Left ventricle myocardium inferior (tissue), 1 donor: ENCODE data around the gene SELP. TPM values are rescaled to one million over a fixed set of nuclear protein-coding genes. Genes with fewer than 3 reads are reported as not detected.

ENCODE experiments used
- DNase-seq: peaks from one replicate; pipeline ENCODE4 v3.0.0-alpha.2; 2020
- H3K27ac ChIP-seq: fragments of 200-600 bp; replicated peaks from 2 replicates; pipeline ENCODE4 v1.8.0; 2021
- H3K27me3 ChIP-seq: fragments of 200-600 bp; 2 replicates; pipeline ENCODE4 v1.8.0; 2021; ENCODE audit warnings: low read depth
- H3K36me3 ChIP-seq: fragments of 200-600 bp; 2 replicates; pipeline ENCODE4 v1.8.0; 2021
- H3K4me1 ChIP-seq: fragments of 200-600 bp; 2 replicates; pipeline ENCODE4 v1.8.0; 2021
- H3K4me3 ChIP-seq: fragments of 200-600 bp; 2 replicates; pipeline ENCODE4 v1.8.0; 2021; ENCODE audit warnings: mild to moderate bottlenecking, moderate library complexity
- H3K9me3 ChIP-seq: fragments of 200-600 bp; replicated peaks from 2 replicates; pipeline ENCODE4 v1.8.0; 2021
- CTCF ChIP-seq: fragments of 200-600 bp; IDR thresholded peaks from 2 replicates; pipeline ENCODE4 v1.8.0; 2021; ENCODE audit warnings: antibody characterized with exemption, mild to moderate bottlenecking, borderline replicate concordance
- intact Hi-C: fragments of 100-400 bp; cut with micrococcal nuclease; formaldehyde crosslinking; loops from one replicate; pipeline ENCODE4 v1.11.0; 2022
- total RNA-seq: library from RNA; stranded (reverse); fragmentation: NEBNext Ultra II Directional; extraction: Animal tissue kit (Norgen Biotek cat#: 25700); gene quantifications from one replicate; pipeline ENCODE4 v1.2.1, GENCODE V29; 2021
- donor health status: DM: no; HTN: yes; CAD: no; lungs with severe emphysema.

SELP gene
- total RNA-seq, 1 donor from 2014 or later, result 10.9 TPM

GRCh38 chr1:169610108-169610507 is 19.8 kb downstream of the SELP start:
- peaks cover 6% of the 10 kb centered on the region for H3K27me3 ChIP-seq
- H3K4me1 ChIP-seq, result peaks cover 16% of the 10 kb centered on the region
- TF ChIP-seq CTCF, result no peak
- no peaks in the 10 kb centered on the region for H3K36me3 ChIP-seq
- peak overlapping the region; percentile 42 for H3K27ac ChIP-seq
- no peak overlapping the region for H3K4me3 ChIP-seq
- no peaks in the 10 kb centered on the region for H3K9me3 ChIP-seq
- intact Hi-C loops, result no loop called here
- DNase-seq, result no peak

GRCh38 chr1:169608226-169608625 is 21.7 kb downstream of the SELP start:
- no peak for TF ChIP-seq CTCF
- no peaks in the 10 kb centered on the region for H3K36me3 ChIP-seq
- DNase-seq, result no peak
- H3K27me3 ChIP-seq, result no peaks in the 10 kb centered on the region
- H3K27ac ChIP-seq, result no peak overlapping the region
- H3K4me1 ChIP-seq, result peaks cover 16% of the 10 kb centered on the region
- intact Hi-C loops, result loop anchor here (10.0 kb wide), 1 partner anchor 197 kb away; no protein-coding TSS in a partner anchor
- no peaks in the 10 kb centered on the region for H3K9me3 ChIP-seq
- no peak overlapping the region for H3K4me3 ChIP-seq

GRCh38 chr1:169604781-169605560 is 25.0 kb downstream of the SELP start:
- H3K4me1 ChIP-seq, result peaks cover 7% of the 10 kb centered on the region
- no peaks in the 10 kb centered on the region for H3K27me3 ChIP-seq
- H3K4me3 ChIP-seq, result no peak overlapping the region
- DNase-seq, result peak; percentile 18
- intact Hi-C loops, result loop anchor here (5.0 to 10.0 kb wide), 2 partner anchors 107 to 200 kb away; partner anchors contain the start of gene SELL
- TF ChIP-seq CTCF, result no peak
- H3K36me3 ChIP-seq, result no peaks in the 10 kb centered on the region
- no peaks in the 10 kb centered on the region for H3K9me3 ChIP-seq
- H3K27ac ChIP-seq, result no peak overlapping the region

GRCh38 chr1:169601096-169601881 is 28.6 kb downstream of the SELP start:
- intact Hi-C loops, result loop anchor here (5.0 to 10.0 kb wide), 2 partner anchors 111 to 204 kb away; partner anchors contain the start of gene SELL
- peak; percentile 64 for TF ChIP-seq CTCF

GRCh38 chr1:169595764-169596711 is 33.9 kb downstream of the SELP start:
- no peaks in the 10 kb centered on the region for H3K4me1 ChIP-seq
- H3K27ac ChIP-seq, result no peak overlapping the region
- intact Hi-C loops, result no loop called here
- no peak overlapping the region for H3K4me3 ChIP-seq
- H3K9me3 ChIP-seq, result no peaks in the 10 kb centered on the region
- no peaks in the 10 kb centered on the region for H3K36me3 ChIP-seq
- DNase-seq, result no peak
- no peaks in the 10 kb centered on the region for H3K27me3 ChIP-seq
- TF ChIP-seq CTCF, result no peak

More at GRCh38 chr1:169601096-169601881, 28.6 kb downstream of the SELP start:
- Histone ChIP-seq H3K9me3 (no peaks in the 10 kb centered on the region), H3K4me3 (no peak overlapping the region), H3K27me3 (no peaks in the 10 kb centered on the region), H3K27ac (no peak overlapping the region), H3K36me3 (no peaks in the 10 kb centered on the region), H3K4me1 (no peaks in the 10 kb centered on the region)
- DNase-seq, result no peak
